Caco-2 (cell line): ENCODE data around the gene C16orf92. TPM values are rescaled to one million over a fixed set of nuclear protein-coding genes. Genes with fewer than 3 reads are reported as not detected.

ENCODE experiments used
- BruUV-seq: library from RNA; stranded (reverse); fragments of 400-500 nt; replicated peaks from 2 replicates; lab custom pipeline; 2021; lab: Mats Ljungman, UMichigan
- CTCF ChIA-PET: fragments of 300-600 bp; sonication (Branson Sonifier 250); formaldehyde crosslinking; loops from one replicate; lab custom pipeline; 2022; ENCODE audit warnings: antibody characterized with exemption; lab: Charles Lee
- POLR2A ChIA-PET: fragments of 300-600 bp; sonication (Branson Sonifier 250); formaldehyde crosslinking; loops from one replicate; lab custom pipeline; 2022; ENCODE audit warnings: antibody characterized with exemption; lab: Charles Lee
- DNase-seq, 2 experiments: peaks; one replicate each; pipeline versions ENCODE4 v3.0.0 to v3.0.0-alpha.2; 2020 to 2022
- H3K27me3 ChIP-seq: replicated peaks from 2 replicates; pipeline ENCODE4 v1.6.0; 2011; ENCODE audit warnings: low read length; ENCODE audit not compliant: control insufficient read depth, insufficient read depth
- H3K36me3 ChIP-seq: 2 replicates; pipeline ENCODE4 v1.5.1; 2011; ENCODE audit warnings: low read length; ENCODE audit not compliant: control insufficient read depth, insufficient read depth
- H3K4me1 ChIP-seq: fragments of 250-450 bp; sonication (Bioruptor Pico); 2 replicates; pipeline ENCODE4 v1.5.1; 2020; ENCODE audit warnings: mild to moderate bottlenecking
- H3K4me3 ChIP-seq: 2 replicates; pipeline ENCODE4 v1.5.1; 2011; ENCODE audit warnings: low read depth, mild to moderate bottlenecking, control low read depth, low read length
- H3K9me3 ChIP-seq: fragments of 250-450 bp; sonication (Bioruptor Pico); 2 replicates; pipeline ENCODE4 v1.5.1; 2020; ENCODE audit warnings: mild to moderate bottlenecking, moderate library complexity
- H3K27ac Mint-ChIP-seq: one replicate; pipeline ENCODE4 v1.8.0; 2022; ENCODE audit warnings: mixed read lengths; ENCODE audit not compliant: unreplicated experiment
- H3K27me3 Mint-ChIP-seq: one replicate; pipeline ENCODE4 v1.8.0; 2022; ENCODE audit warnings: mixed read lengths; ENCODE audit not compliant: insufficient read depth, unreplicated experiment
- H3K36me3 Mint-ChIP-seq: one replicate; pipeline ENCODE4 v1.8.0; 2022; ENCODE audit warnings: mild to moderate bottlenecking, mixed read lengths; ENCODE audit not compliant: insufficient read depth, unreplicated experiment
- H3K4me1 Mint-ChIP-seq: one replicate; pipeline ENCODE4 v1.8.0; 2022; ENCODE audit warnings: low read depth, mixed read lengths; ENCODE audit not compliant: unreplicated experiment
- H3K4me3 Mint-ChIP-seq: one replicate; pipeline ENCODE4 v1.8.0; 2022; ENCODE audit warnings: mild to moderate bottlenecking, moderate library complexity, mixed read lengths; ENCODE audit not compliant: unreplicated experiment
- H3K9me3 Mint-ChIP-seq: one replicate; pipeline ENCODE4 v1.8.0; 2022; ENCODE audit warnings: mixed read lengths; ENCODE audit not compliant: unreplicated experiment
- CTCF ChIP-seq, 2 experiments: fragments of 200-600 bp in 1 of 2; IDR thresholded peaks; 1 replicate in 1 of 2; 2 replicates in 1 of 2; pipeline versions ENCODE4 v1.5.1 to v1.8.0; 2011 to 2022; ENCODE audit warnings: antibody characterized with exemption in 1 of 2, control low read depth in 1 of 2, inconsistent platforms in 1 of 2, low read depth in 1 of 2, low read length in 1 of 2, mild to moderate bottlenecking in 1 of 2, moderate library complexity in 1 of 2; ENCODE audit not compliant: insufficient read depth in 1 of 2, severe bottlenecking in 1 of 2, unreplicated experiment in 1 of 2
- intact Hi-C: fragments of 100-400 bp; cut with micrococcal nuclease; formaldehyde crosslinking; loops from one replicate; pipeline ENCODE4 v1.10.0; 2022; ENCODE audit not compliant: unreplicated experiment
- total RNA-seq: library from RNA; stranded (reverse); gene quantifications from 2 replicates; pipeline ENCODE4 v1.2.3, GENCODE V29; 2022

The C16orf92 gene
- total RNA-seq, 1 experiment from 2014 or later: not detected

- BruUV-seq: no TSS peak
- CTCF ChIA-PET: no interaction called here
Observed at GRCh38 chr16:30046178-30046577, 23.2 kb downstream of the C16orf92 start.

GRCh38 chr16:30046588-30046987 lies 23.6 kb downstream of the C16orf92 start:
- Histone ChIP-seq H3K27me3 (no peaks in the 10 kb centered on the region), H3K4me1 (no peaks in the 10 kb centered on the region), H3K4me3 (no peak overlapping the region), H3K36me3 (no peaks in the 10 kb centered on the region), H3K9me3 (no peaks in the 10 kb centered on the region)
- Mint-ChIP-seq H3K4me3 (no peak overlapping the region), H3K36me3 (peaks cover 3% of the 10 kb centered on the region), H3K27ac (no peak overlapping the region), H3K9me3 (no peaks in the 10 kb centered on the region), H3K27me3 (no peaks in the 10 kb centered on the region), H3K4me1 (no peaks in the 10 kb centered on the region)
- ChIA-PET CTCF (no interaction called here), POLR2A (no interaction called here)
- intact Hi-C loops: no loop called here
- no peak for TF ChIP-seq CTCF (IDR thresholded peaks at IDR 0.05; ENCODE audit: insufficient read depth in 1 of 2, low read depth in 1 of 2, low read length in 1 of 2, severe bottlenecking in 1 of 2, unreplicated experiment in 1 of 2)
- no TSS peak for BruUV-seq
- no peak for DNase-seq

More at GRCh38 chr16:30046178-30046577, 23.2 kb downstream of the C16orf92 start:
- DNase-seq: no peak
- Histone ChIP-seq H3K4me1 (no peaks in the 10 kb centered on the region), H3K27me3 (no peaks in the 10 kb centered on the region), H3K36me3 (no peaks in the 10 kb centered on the region), H3K9me3 (no peaks in the 10 kb centered on the region), H3K4me3 (no peak overlapping the region)
- Mint-ChIP-seq H3K27me3 (no peaks in the 10 kb centered on the region), H3K4me3 (no peak overlapping the region), H3K4me1 (no peaks in the 10 kb centered on the region), H3K9me3 (no peaks in the 10 kb centered on the region), H3K36me3 (no peaks in the 10 kb centered on the region), H3K27ac (no peak overlapping the region)
- intact Hi-C loops: no loop called here
- TF ChIP-seq CTCF (IDR thresholded peaks at IDR 0.05; ENCODE audit: insufficient read depth in 1 of 2, low read depth in 1 of 2, low read length in 1 of 2, severe bottlenecking in 1 of 2, unreplicated experiment in 1 of 2): no peak
- POLR2A ChIA-PET: no interaction called here

GRCh38 chr16:30049871-30050270 lies 26.9 kb downstream of the C16orf92 start:
- CTCF ChIA-PET: interaction anchor here (0.7 kb wide), 1 partner anchor 42 kb away, joined by 4 read pairs; no protein-coding TSS in a partner anchor
- no peak for DNase-seq
- peaks cover 5% of the 10 kb centered on the region; the same call in 1 of the 2 replicates for H3K4me1 ChIP-seq
- intact Hi-C loops: no loop called here
- Mint-ChIP-seq H3K27me3 (no peaks in the 10 kb centered on the region), H3K4me1 (peaks cover 8% of the 10 kb centered on the region), H3K9me3 (no peaks in the 10 kb centered on the region), H3K4me3 (no peak overlapping the region), H3K27ac (no peak overlapping the region), H3K36me3 (peaks cover 19% of the 10 kb centered on the region)
- H3K9me3 ChIP-seq: no peaks in the 10 kb centered on the region
- POLR2A ChIA-PET: no interaction called here
- TF ChIP-seq CTCF (IDR thresholded peaks at IDR 0.05; ENCODE audit: insufficient read depth in 1 of 2, low read depth in 1 of 2, low read length in 1 of 2, severe bottlenecking in 1 of 2, unreplicated experiment in 1 of 2): no peak
- no TSS peak for BruUV-seq
- no peaks in the 10 kb centered on the region for H3K36me3 ChIP-seq
- no peak overlapping the region for H3K4me3 ChIP-seq
- H3K27me3 ChIP-seq: no peaks in the 10 kb centered on the region
